B cell (primary cell): Measurements from ENCODE around the gene KIF21B. TPM values are rescaled to one million over a fixed set of nuclear protein-coding genes. Genes with fewer than 3 reads are reported as not detected.

Source experiments
- ATAC-seq: fragments of 200-7000 bp; cut with Tn5 transposase; one replicate; pipeline ENCODE4 v1.10.0; 2021; ENCODE audit warnings: low read depth, mild to moderate bottlenecking, moderate number of reproducible peaks, moderate library complexity
- CTCF ChIA-PET: fragments of 350-600 bp; sonication (Branson Sonifier 250); formaldehyde crosslinking; loops from one replicate; lab custom pipeline; 2021; ENCODE audit warnings: antibody characterized with exemption, inconsistent platforms; lab: Charles Lee
- POLR2A ChIA-PET: fragments of 350-600 bp; sonication (Branson Sonifier 250); formaldehyde crosslinking; loops from one replicate; lab custom pipeline; 2021; ENCODE audit warnings: antibody characterized with exemption; lab: Charles Lee
- DNase-seq: peaks from one replicate; pipeline ENCODE4 v3.0.0; 2013
- H2AFZ ChIP-seq: 2 replicates; pipeline ENCODE4 v1.6.1; 2012; ENCODE audit warnings: mild to moderate bottlenecking, low read depth, low read length; ENCODE audit not compliant: insufficient read depth, poor library complexity, severe bottlenecking
- H3K27ac ChIP-seq, 2 donors: 1 replicate in 1 of 2; 2 replicates in 1 of 2; pipeline ENCODE4 v1.5.1; 2012 to 2013; ENCODE audit warnings: low read length in 2 of 2, mild to moderate bottlenecking in 2 of 2, moderate library complexity in 1 of 2
- H3K27me3 ChIP-seq, 4 experiments: fragments of 200-600 bp in 1 of 4; sonication (generic) in 1 of 4; replicated peaks in 1 of 4; 1 replicate in 2 of 4; 2 replicates in 2 of 4; pipeline versions ENCODE4 v1.6.1 to v1.7.0; 2013 to 2016; ENCODE audit warnings: low read length in 3 of 4, mild to moderate bottlenecking in 2 of 4, mixed read lengths in 1 of 4, moderate library complexity in 1 of 4; ENCODE audit not compliant: insufficient read depth in 4 of 4, control insufficient read depth in 3 of 4; ENCODE audit errors: control extremely low read depth in 1 of 4
- H3K36me3 ChIP-seq, 2 experiments: replicated peaks in 1 of 2; 1 replicate in 1 of 2; 2 replicates in 1 of 2; pipeline versions ENCODE4 v1.6.1 to v1.7.1; 2013; ENCODE audit warnings: low read length in 1 of 2; ENCODE audit not compliant: insufficient read depth in 2 of 2, control insufficient read depth in 1 of 2; ENCODE audit errors: control extremely low read depth in 1 of 2, extremely low read depth in 1 of 2
- H3K4me1 ChIP-seq, 2 donors: fragments of 200-600 bp in 1 of 2; sonication (generic) in 1 of 2; 1 replicate in 1 of 2; 2 replicates in 1 of 2; pipeline versions ENCODE4 v1.5.1 to v1.6.1; 2013 to 2017; ENCODE audit warnings: low read length in 2 of 2; ENCODE audit not compliant: control insufficient read depth in 2 of 2, insufficient read depth in 2 of 2
- H3K4me2 ChIP-seq: replicated peaks from 2 replicates; pipeline ENCODE3; 2012; ENCODE audit warnings: mild to moderate bottlenecking, low read depth, low read length; ENCODE audit not compliant: poor library complexity, severe bottlenecking
- H3K4me3 ChIP-seq, 5 experiments: fragments of 200-600 bp in 1 of 5; sonication (generic) in 1 of 5; 1 replicate in 3 of 5; 2 replicates in 2 of 5; pipeline versions ENCODE4 v1.5.1 to v1.7.0; 2011 to 2016; ENCODE audit warnings: low read length in 4 of 5, mild to moderate bottlenecking in 4 of 5, low read depth in 2 of 5, control low read depth in 1 of 5, moderate library complexity in 1 of 5; ENCODE audit not compliant: insufficient read depth in 1 of 5; ENCODE audit errors: control extremely low read depth in 1 of 5, extremely low read depth in 1 of 5
- H3K79me2 ChIP-seq: fragments of 200-600 bp; sonication (generic); one replicate; pipeline ENCODE4 v1.6.0; 2016; ENCODE audit warnings: low read length; ENCODE audit not compliant: control insufficient read depth, insufficient read depth
- H3K9ac ChIP-seq: fragments of 200-600 bp; sonication (generic); 2 replicates; pipeline ENCODE4 v1.6.1; 2017; ENCODE audit warnings: mild to moderate bottlenecking, low read length, moderate library complexity
- H3K9me3 ChIP-seq, 3 donors: one replicate each; pipeline versions ENCODE4 v1.6.1 to v1.7.1; 2013; ENCODE audit warnings: low read length in 2 of 3; ENCODE audit not compliant: control insufficient read depth in 2 of 3, insufficient read depth in 1 of 3; ENCODE audit errors: control extremely low read depth in 1 of 3
- H4K20me1 ChIP-seq: 2 replicates; pipeline ENCODE4 v1.6.0; 2012; ENCODE audit warnings: mild to moderate bottlenecking, low read length; ENCODE audit not compliant: insufficient read depth, control insufficient read depth, poor library complexity, severe bottlenecking
- H3K27ac Mint-ChIP-seq: one replicate; pipeline ENCODE4 v1.8.0; 2021; ENCODE audit warnings: mixed read lengths
- H3K27me3 Mint-ChIP-seq: one replicate; pipeline ENCODE4 v1.8.0; 2021; ENCODE audit warnings: mixed read lengths
- H3K4me1 Mint-ChIP-seq: one replicate; pipeline ENCODE4 v1.8.0; 2021; ENCODE audit warnings: mixed read lengths
- H3K4me3 Mint-ChIP-seq: one replicate; pipeline ENCODE4 v1.8.0; 2021; ENCODE audit warnings: mixed read lengths
- H3K9me3 Mint-ChIP-seq: one replicate; pipeline ENCODE4 v1.8.0; 2022; ENCODE audit warnings: mixed read lengths; ENCODE audit not compliant: insufficient read depth
- CTCF ChIP-seq: fragments of 200-600 bp; IDR thresholded peaks from one replicate; pipeline ENCODE4 v1.8.0; 2022; ENCODE audit warnings: antibody characterized with exemption, mild to moderate bottlenecking
- EZH2 ChIP-seq: IDR thresholded peaks from 2 replicates; pipeline ENCODE4 v1.6.1; 2012; ENCODE audit warnings: borderline replicate concordance, low read depth, mild to moderate bottlenecking, moderate library complexity, low read length; ENCODE audit not compliant: insufficient read depth, poor library complexity, severe bottlenecking
- WGBS: methylation state at CpG from one replicate; pipeline ENCODE4 v1.1.5; 2013; ENCODE audit warnings: missing lambda C conversion rate; ENCODE audit not compliant: insufficient coverage; 5-methylcytosine and 5-hydroxymethylcytosine counted together
- intact Hi-C: fragments of 100-400 bp; cut with micrococcal nuclease; formaldehyde crosslinking; loops from one replicate; pipeline ENCODE4 v1.10.0; 2022
- polyA plus RNA-seq: library from polyadenylated mRNA; depleted of rRNA; stranded (reverse); fragments of >200 nt; gene quantifications from 2 replicates; pipeline ENCODE4 v1.2.3, GENCODE V29; 2012
- total RNA-seq, 2 donors: library from RNA; stranded (reverse); fragments of 120-200 nt in 1 of 2; gene quantifications; 1 replicate in 1 of 2; 2 replicates in 1 of 2; pipeline versions ENCODE4 v1.2.3 to v1.2.4, GENCODE V29; 2013 to 2022

The KIF21B gene
- total and polyA plus RNA-seq, 2 donors (not counting 1 experiment from before 2014, with no cell fraction given) = 41.1 to 41.6 TPM

- no peak for DNase-seq
- H3K9me3 ChIP-seq = no peaks in the 10 kb centered on the region
- ChIA-PET CTCF (interaction anchor here (1.2 to 2.0 kb wide), 2 partner anchors 41 to 44 kb away, joined by 3 to 5 read pairs; no protein-coding TSS in a partner anchor), POLR2A (no interaction called here)
- H3K27me3 ChIP-seq = no peaks in the 10 kb centered on the region
- no peak overlapping the region for H3K4me3 Mint-ChIP-seq
- H3K36me3 ChIP-seq = peaks cover 0 to 85% of the 10 kb centered on the region in 2 experiments
- H3K4me2 ChIP-seq = no peak overlapping the region
- 95% methylated on average over 25 of the region's 25 CpGs for WGBS
- no peaks in the 10 kb centered on the region for H3K27me3 Mint-ChIP-seq
- no peak overlapping the region for H3K4me3 ChIP-seq
- no peaks in the 10 kb centered on the region for H3K4me1 ChIP-seq
- H3K27ac Mint-ChIP-seq = no peak overlapping the region
- peaks cover 10% of the 10 kb centered on the region for H4K20me1 ChIP-seq
- peaks cover 3% of the 10 kb centered on the region for H3K4me1 Mint-ChIP-seq
- ATAC-seq = no peak
- intact Hi-C loops = no loop called here
- TF ChIP-seq CTCF (no peak), EZH2 (no peak)
- H3K79me2 ChIP-seq = no peaks in the 10 kb centered on the region
- no peaks in the 10 kb centered on the region for H3K9me3 Mint-ChIP-seq
- no peak overlapping the region for H3K27ac ChIP-seq
- H2AFZ ChIP-seq = no peak overlapping the region
- no peak overlapping the region for H3K9ac ChIP-seq
Observed at GRCh38 chr1:201000391-201000790, 23.1 kb downstream of the KIF21B start.

- H3K27me3 Mint-ChIP-seq = no peaks in the 10 kb centered on the region
- no peak overlapping the region for H3K4me3 Mint-ChIP-seq
- no peak overlapping the region for H3K27ac Mint-ChIP-seq
Observed at GRCh38 chr1:200999667-201000066, 23.8 kb downstream of the KIF21B start.

More at GRCh38 chr1:200999667-201000066, 23.8 kb downstream of the KIF21B start:
- no peaks in the 10 kb centered on the region for H3K9me3 ChIP-seq
- Mint-ChIP-seq H3K9me3 (no peaks in the 10 kb centered on the region), H3K4me1 (peaks cover 3% of the 10 kb centered on the region)
- no peak overlapping the region for H3K4me2 ChIP-seq
- H3K36me3 ChIP-seq = peaks cover 0 to 90% of the 10 kb centered on the region in 2 experiments
- intact Hi-C loops = no loop called here
- ATAC-seq = no peak
- no peaks in the 10 kb centered on the region for H3K79me2 ChIP-seq
- 93% methylated on average over 9 of the region's 14 CpGs for WGBS
- H3K27ac ChIP-seq = no peak overlapping the region
- no peak overlapping the region for H3K9ac ChIP-seq
- ChIA-PET CTCF (interaction anchor here (2.0 kb wide), 1 partner anchor 41 kb away, joined by 5 read pairs; no protein-coding TSS in a partner anchor), POLR2A (no interaction called here)
- H4K20me1 ChIP-seq = peaks cover 10% of the 10 kb centered on the region
- no peak overlapping the region for H2AFZ ChIP-seq
- TF ChIP-seq EZH2 (no peak), CTCF (no peak)
- no peaks in the 10 kb centered on the region for H3K27me3 ChIP-seq
- H3K4me1 ChIP-seq = no peaks in the 10 kb centered on the region
- H3K4me3 ChIP-seq = no peak overlapping the region
- no peak for DNase-seq
